ENCODE data around the gene TNIK.

Gene TNIK

DNA sequence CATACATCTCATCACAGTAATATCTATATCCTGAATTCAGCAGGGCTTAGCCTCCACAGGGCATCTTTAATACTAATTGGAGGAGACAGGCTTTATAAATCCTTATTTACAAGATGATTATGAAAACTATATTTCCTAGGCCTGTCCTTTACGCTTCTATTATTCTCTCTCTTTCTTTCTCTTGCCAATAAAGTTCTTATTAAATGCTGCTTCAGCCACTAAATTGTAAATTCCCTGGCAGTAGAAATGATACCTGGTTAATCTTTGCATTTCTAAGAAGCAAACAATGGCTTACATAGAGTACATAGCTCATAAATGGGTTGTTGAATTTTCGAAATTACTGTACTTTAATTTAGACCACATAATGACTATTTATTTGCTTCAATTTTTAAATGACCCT is 43.5 kb downstream of the TNIK start:
- DNase-seq: no peak

DNA sequence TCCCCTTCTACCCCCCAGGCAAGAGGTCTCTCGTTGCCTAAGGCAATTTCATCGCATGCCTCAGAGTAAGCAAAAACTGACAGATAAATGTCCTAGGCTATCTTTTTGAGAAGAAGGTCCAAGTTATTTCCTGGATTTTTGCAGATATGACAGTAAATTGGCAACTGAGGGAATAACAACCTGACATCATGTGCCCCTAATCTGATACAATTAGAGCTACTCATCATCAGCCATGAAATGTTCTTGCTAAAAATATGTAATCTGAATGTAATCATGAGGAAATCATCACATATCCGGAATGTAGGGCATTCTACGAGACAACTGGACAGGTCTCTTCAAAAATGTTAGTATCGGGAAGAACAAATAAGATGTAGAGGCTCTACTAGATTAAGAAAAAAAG is 44.1 kb downstream of the TNIK start:
- DNase-seq: no peak

- DNase-seq: no peak
These were observed 45.1 kb downstream of the TNIK start for GRCh38 chr3:171415070-171415469.

GRCh38 chr3:171412473-171412872 is 47.7 kb downstream of the TNIK start:
- DNase-seq: no peak

DNA sequence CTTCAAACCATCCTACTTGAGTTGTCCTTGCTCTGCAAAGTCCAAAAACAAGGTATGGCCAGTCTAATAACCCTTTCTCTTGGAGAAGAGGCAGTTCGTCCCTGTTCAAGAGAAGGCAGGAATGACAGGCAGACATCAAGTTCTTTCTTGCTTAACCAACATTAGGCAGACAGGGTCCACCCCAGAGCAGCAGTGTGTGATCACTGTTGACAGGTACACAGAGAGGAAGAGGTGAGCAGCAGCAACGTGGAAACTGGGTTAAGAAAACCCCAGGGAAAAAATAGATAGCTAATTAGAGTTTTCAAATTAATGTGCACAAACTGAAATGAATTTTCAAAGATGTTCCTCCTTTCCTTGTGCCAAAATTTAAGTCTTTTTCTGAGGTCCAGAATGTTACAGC is 48.2 kb downstream of the TNIK start:
- DNase-seq: no peak

GRCh38 chr3:171410186-171410585 is 50.0 kb downstream of the TNIK start:
- no peak for DNase-seq

- DNase-seq: no peak
These were observed 52.4 kb downstream of the TNIK start for GRCh38 chr3:171407759-171408158.

DNA sequence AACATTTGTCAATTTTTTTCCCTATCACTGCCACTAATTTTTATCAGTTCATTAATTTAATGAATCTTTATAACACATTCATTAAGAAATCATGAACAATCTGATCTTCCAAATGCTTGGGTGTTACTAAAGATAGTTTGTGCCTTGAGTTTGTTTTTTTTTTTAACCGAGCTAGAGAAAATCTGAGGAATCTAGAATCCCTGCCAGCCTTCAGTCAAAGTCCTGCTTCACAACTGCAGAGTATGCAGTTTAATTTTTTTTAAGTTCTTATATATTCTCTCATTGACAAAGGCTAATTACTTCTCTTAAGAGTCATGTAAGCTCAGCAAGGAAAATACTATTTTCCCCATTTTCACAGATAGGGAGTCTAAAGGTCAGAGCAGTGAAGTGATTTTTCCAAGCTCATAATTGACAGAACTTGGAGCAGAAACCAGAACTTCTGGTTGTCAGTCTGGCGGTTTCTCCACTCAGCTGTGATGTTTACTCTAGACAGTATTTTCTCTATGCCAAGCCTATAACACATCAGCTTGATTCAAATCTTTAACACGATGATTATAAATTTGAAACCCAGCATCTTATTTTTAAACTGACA is 55.7 kb downstream of the TNIK start:
- DNase-seq: no peak

- no peak for DNase-seq
These were observed 57.9 kb downstream of the TNIK start for GRCh38 chr3:171402281-171402680.

- DNase-seq: no peak
These were observed 58.8 kb downstream of the TNIK start for GRCh38 chr3:171401432-171401831.

DNA sequence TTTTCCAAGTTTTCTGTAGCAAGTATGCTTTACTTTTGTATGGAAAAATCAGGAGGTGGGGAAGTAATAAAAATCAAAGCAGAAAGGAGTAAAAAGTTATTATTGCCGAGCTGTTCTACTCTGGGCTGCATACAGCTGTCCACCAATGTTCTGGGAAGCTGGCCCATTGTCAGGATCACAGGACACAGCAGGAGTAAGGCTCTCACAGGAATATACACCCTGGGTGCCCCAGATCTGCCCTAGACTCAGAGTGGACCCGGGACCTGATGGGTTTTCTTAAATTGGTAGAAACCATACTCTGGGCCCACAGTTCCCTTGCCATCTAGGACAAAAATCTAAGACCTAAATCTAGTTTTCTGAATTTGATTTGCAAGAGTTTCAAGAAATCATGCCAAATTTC is 60.4 kb downstream of the TNIK start:
- no peak for DNase-seq

- DNase-seq: no peak
These were observed 61.9 kb downstream of the TNIK start for GRCh38 chr3:171398343-171398742.

DNA sequence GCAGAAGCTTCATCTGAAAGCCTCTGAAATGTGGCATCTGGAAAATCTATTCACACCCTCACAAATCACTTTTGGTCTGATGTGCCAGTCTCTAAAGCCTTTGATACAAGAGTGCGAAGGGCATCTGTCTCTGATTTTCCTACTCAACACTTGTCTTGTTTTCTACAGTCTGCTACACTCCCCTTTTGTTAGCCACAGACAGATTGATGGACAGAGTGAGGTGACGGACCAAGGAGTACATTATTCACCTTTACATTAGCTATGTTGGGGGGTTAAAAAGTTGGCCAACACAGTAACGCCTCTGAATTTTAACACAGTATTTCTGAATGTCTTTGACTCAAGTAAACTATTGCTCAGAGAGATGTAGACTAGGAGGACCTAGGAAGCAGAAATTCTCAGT is 63.1 kb downstream of the TNIK start:
- DNase-seq: no peak

DNA sequence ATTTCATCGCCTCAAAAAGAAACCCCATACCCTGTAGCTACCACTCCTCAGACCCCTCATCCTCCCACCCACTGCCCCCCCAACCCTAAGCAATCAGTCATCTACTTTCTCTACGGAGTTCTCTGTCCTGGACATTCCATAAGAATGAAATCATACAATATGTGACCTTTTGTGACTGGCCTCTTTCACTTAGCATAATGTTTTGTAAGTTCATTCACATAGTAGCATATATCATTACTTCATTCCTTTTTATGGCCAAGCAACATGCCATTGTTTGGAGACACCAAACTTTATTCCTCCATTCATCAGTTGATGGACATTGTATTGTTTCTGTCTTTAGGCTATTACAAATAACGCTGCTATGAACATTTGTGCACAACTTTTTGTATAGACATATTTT is 64.2 kb downstream of the TNIK start:
- no peak for DNase-seq

DNA sequence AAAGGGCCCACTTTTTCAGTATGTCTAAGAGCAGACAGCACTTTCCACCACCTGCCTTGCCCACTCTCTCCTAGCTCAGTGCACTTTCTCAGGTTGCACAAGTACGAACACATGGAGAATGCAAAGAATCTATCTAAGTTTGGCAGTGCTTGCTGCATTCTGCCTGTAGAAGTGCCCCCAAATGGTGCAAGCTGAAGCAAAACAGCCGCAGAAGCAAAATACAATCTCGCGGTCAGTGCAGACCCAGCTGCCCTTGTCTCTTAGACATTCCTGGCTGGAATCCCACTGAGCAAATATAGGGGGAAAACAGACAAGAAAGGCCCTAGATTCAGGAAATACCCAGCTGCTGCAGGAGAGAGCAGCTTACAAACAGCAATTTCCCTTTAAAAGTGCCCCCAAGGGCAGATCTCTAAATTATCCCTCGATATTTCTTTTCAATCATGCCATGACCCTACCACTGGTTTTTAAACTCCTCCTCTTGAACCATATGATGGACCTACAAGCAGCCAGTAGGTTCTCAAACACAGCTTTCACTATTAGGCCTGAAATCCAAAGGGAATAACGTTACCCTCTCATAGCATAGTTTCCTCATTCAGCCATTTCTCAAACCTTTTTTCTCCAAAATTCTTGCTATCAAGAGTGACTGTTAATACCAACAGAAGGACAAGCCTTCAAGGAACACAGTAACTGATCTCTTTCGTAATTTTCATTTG is 67.0 kb downstream of the TNIK start:
- DNase-seq: no peak

DNA sequence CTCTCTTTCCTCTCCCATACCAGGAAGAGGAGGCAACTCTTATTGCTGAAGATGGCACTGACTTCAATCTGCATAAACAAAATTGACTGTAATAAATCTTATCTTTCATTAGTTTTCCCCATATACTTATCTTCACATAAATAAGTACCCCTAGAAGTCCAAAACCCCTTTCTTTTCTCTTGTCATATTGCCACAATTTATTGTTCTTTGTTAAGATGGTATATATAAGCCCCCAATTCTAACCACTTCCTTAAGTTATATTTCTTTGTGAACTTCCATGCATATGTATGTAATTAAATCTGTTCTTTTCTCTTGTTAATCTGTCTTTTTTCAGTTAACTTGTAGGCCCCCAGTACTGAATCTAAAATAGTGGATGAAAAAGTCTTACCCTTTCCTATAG is 68.8 kb downstream of the TNIK start:
- no peak for DNase-seq

DNA sequence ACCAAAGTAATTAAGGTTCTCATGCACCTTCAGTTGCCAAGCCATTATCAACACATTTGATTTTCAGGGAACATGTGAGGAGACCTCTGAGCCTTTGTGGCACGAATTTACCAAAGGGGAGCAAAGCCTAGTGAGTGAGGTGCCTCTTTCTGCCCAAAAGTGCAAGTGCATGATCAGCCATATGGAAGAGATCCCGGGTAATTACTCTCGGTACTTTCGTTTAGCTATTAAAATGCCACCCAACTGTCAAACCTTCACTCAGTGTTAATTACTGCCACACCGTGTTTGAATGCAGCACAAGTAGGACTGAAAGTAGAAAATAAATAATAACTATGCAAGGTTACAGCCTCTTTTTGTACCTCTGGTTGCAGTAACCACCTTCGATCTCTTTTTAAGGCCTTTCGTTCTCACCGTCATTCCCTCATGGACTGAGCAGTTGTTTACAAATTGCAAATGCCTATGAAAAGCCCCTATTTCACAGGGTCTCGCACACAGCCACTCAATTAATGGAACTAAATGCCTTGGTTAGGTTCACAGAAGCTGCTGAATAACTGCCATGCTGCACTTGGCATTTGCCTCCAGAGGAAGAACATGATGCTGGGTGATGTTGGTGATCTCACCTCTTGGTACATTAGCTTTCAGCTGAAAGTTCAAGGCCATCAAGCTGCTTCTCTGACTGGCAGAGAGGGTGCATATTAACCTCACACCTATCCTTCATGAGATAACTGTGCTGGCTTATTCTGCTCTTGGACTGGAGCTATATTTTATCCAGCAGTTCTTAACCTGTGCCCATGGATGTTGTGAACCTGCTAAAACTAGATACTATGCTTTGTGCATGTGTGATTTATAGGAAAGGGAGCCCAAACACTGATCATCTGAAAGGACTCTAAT is 69.9 kb downstream of the TNIK start:
- DNase-seq: no peak

DNA sequence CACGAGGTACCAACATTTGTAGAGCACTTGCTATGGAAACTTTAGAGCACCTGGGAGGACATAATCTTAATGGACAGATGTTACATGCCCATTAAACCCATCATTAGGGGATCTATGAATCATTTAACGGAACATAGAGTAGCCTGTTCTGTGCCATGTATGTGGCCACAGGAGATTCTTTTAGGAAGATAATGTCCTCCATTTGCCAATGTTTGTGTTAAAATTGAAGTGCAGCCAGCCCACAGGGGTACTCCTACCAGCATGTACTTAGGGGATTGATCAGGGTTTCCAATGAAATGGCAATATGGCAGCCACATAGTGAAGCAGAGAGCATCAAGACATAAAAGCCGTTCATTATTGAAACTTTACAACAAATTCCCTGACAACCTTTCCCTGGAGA is 70.7 kb downstream of the TNIK start:
- no peak for DNase-seq

DNA sequence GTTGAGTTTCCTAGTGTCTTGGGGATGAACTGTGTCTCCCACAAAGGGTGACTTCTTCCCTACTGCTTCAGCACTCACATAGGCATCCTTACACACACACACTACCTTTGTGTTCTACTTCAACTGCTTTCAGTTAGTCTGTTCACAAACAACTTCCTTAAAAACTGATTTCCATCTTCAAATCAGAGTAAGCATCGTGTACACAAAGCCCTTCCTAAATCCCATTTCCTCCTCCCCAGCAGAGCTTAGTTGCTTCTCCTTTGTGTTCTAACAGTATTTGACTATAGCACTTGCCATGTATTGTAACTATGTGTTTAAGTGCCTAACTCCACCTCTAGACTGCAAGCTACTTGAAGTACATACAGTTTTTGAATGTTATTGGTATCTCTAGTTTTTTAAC is 71.7 kb downstream of the TNIK start:
- DNase-seq: no peak

- no peak for DNase-seq
These were observed 73.1 kb downstream of the TNIK start for GRCh38 chr3:171387062-171387461.

DNA sequence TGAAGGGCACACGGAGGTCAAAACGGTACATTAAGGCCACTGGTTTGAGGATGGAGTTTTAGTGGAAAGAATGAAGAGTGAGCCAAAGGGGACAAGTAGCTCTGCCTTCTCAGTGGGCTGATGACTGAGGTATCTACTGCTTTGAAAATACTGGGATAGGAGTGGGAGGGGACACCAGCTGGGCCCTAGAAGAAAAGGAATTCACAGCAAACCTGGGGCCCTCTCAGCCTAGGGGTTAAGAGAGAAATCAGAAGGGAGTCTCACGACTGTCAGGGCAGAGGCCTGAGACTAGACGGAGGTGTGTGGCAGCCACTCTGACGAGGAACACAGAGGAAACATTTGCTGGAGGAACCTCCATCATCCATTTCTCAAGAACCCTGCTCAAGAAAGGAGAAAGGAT is 75.1 kb downstream of the TNIK start:
- no peak for DNase-seq

- no peak for DNase-seq
These were observed 75.9 kb downstream of the TNIK start for GRCh38 chr3:171384101-171384891.

All from T-helper 9 cell (primary cell).